ENCODE measurements around the gene TRERF1. TPM values are rescaled to one million over a fixed set of nuclear protein-coding genes. Genes with fewer than 3 reads are reported as not detected.

TRERF1 gene
- polyA plus RNA-seq, 1 donor (not counting 4 experiments of a cell fraction or from before 2014, with no cell fraction given) = 4.8 TPM

DNA sequence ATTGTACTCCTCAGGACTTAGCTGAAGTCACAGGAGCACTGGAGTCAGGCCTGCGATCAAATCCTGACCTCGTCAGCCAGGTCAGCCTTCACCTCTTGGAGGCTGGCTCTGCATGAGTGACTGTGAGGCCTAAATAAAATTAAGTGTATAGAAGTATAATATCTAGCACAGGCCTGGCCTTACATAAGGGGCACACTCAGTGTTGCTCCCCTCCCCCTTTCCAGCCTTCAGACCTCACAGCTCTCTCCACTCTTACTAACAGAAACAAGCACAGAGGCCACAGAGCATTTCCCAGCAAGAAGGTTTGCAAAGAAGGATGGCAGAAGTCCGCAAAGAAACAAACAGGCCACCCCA, 84.8 kb downstream of the TRERF1 start:
- Histone ChIP-seq H4K20me1 (ENCODE audit: control insufficient read depth, extremely low read depth, insufficient read depth, low read length) (no peaks in the 10 kb centered on the region), H3K79me2 (ENCODE audit: control insufficient read depth, insufficient read depth, low read length) (peaks cover 12% of the 10 kb centered on the region), H3K4me1 (ENCODE audit: control insufficient read depth, extremely low read depth, insufficient read depth, low read length) (peaks cover 13% of the 10 kb centered on the region), H3K9me3 (ENCODE audit: control insufficient read depth, low read depth, low read length) (no peaks in the 10 kb centered on the region), H3K27ac (ENCODE audit: control insufficient read depth, insufficient read depth, low read length) (no peak overlapping the region), H3K9me1 (ENCODE audit: control insufficient read depth, extremely low read depth, insufficient read depth, low read length) (no peaks in the 10 kb centered on the region), H3K36me3 (ENCODE audit: control insufficient read depth in 2 of 2, extremely low read depth in 1 of 2, insufficient read depth in 2 of 2, low read length in 2 of 2) (peaks cover 0 to 4% of the 10 kb centered on the region in 2 experiments), H3K4me2 (ENCODE audit: control insufficient read depth, extremely low read depth, insufficient read depth, low read depth, low read length) (no peak overlapping the region), H3K27me3 (ENCODE audit: control insufficient read depth, extremely low read depth, insufficient read depth, low read length) (no peaks in the 10 kb centered on the region), H2AFZ (ENCODE audit: control insufficient read depth, low read length) (no peak overlapping the region), H3K9ac (ENCODE audit: control insufficient read depth, extremely low read depth, insufficient read depth, low read length) (no peak overlapping the region), H3K4me3 (ENCODE audit: control insufficient read depth in 2 of 3, extremely low read depth in 1 of 3, insufficient read depth in 2 of 3, low read depth in 1 of 3, low read length in 3 of 3) (no peak overlapping the region)
- FAIRE-seq (no peak), DNase-seq (ENCODE audit: low read depth, low spot score) (no peak)
- TF ChIP-seq EZH2 (IDR thresholded peaks at IDR 0.05; ENCODE audit: low read length) = no peak
- TF ChIP-seq, protein P1, sequence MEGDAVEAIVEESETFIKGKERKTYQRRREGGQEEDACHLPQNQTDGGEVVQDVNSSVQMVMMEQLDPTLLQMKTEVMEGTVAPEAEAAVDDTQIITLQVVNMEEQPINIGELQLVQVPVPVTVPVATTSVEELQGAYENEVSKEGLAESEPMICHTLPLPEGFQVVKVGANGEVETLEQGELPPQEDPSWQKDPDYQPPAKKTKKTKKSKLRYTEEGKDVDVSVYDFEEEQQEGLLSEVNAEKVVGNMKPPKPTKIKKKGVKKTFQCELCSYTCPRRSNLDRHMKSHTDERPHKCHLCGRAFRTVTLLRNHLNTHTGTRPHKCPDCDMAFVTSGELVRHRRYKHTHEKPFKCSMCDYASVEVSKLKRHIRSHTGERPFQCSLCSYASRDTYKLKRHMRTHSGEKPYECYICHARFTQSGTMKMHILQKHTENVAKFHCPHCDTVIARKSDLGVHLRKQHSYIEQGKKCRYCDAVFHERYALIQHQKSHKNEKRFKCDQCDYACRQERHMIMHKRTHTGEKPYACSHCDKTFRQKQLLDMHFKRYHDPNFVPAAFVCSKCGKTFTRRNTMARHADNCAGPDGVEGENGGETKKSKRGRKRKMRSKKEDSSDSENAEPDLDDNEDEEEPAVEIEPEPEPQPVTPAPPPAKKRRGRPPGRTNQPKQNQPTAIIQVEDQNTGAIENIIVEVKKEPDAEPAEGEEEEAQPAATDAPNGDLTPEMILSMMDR (optimal IDR thresholded peaks at IDR 0.05 in 1 of 3, IDR thresholded peaks at IDR 0.05 in 1 of 3, conservative IDR thresholded peaks at IDR 0.05 in 1 of 3; ENCODE audit: extremely low read depth in 1 of 3, insufficient read depth in 2 of 3, low read length in 3 of 3) = no peak
- dilution Hi-C loops (cut with MboI; ENCODE audit: extremely low pct_ligation_motif_present, low sequenced_read_pairs) = no loop called here

DNA sequence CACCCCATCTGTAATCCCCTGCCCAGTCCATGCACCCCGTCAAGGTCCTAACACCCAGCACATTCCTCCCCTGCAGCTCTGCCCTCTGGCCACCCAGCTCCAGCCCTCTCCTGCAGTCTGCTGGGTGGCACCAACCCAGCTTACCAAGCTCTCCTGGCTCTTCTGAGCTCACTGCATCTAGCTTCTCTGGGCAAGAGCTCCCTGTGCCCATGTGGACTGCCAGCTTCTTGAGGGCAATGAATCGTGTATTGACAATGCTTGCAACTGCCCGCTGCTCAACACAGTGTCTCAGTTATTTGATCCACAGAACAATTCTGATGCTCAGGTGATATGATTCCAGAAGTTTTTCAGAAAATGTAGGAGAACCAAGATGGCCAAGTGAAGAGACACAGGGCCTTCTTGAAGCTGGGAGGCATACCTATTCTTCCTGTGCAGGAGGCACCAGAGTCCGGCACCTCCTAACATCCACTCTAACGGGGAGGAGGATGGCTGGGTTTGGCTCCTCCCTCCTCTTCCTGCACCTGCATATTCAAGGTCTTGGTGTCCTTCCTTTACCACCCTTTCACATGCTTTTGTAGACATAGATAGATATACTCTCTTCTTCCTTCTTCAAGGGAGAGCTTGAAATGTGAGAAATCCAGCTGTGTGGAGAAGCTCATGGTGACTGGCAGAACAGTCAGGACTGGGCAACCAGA, 85.6 kb downstream of the TRERF1 start:
- Histone ChIP-seq H3K27ac (ENCODE audit: control insufficient read depth, insufficient read depth, low read length) (no peak overlapping the region), H3K9me1 (ENCODE audit: control insufficient read depth, extremely low read depth, insufficient read depth, low read length) (no peaks in the 10 kb centered on the region), H3K79me2 (ENCODE audit: control insufficient read depth, insufficient read depth, low read length) (peaks cover 12% of the 10 kb centered on the region), H3K4me3 (ENCODE audit: control insufficient read depth in 2 of 3, extremely low read depth in 1 of 3, insufficient read depth in 2 of 3, low read depth in 1 of 3, low read length in 3 of 3) (no peak overlapping the region), H3K4me1 (ENCODE audit: control insufficient read depth, extremely low read depth, insufficient read depth, low read length) (peaks cover 13% of the 10 kb centered on the region), H3K9ac (ENCODE audit: control insufficient read depth, extremely low read depth, insufficient read depth, low read length) (no peak overlapping the region), H3K36me3 (ENCODE audit: control insufficient read depth in 2 of 2, extremely low read depth in 1 of 2, insufficient read depth in 2 of 2, low read length in 2 of 2) (peaks cover 0 to 4% of the 10 kb centered on the region in 2 experiments), H3K27me3 (ENCODE audit: control insufficient read depth, extremely low read depth, insufficient read depth, low read length) (no peaks in the 10 kb centered on the region), H3K9me3 (ENCODE audit: control insufficient read depth, low read depth, low read length) (no peaks in the 10 kb centered on the region), H3K4me2 (ENCODE audit: control insufficient read depth, extremely low read depth, insufficient read depth, low read depth, low read length) (no peak overlapping the region), H2AFZ (ENCODE audit: control insufficient read depth, low read length) (no peak overlapping the region), H4K20me1 (ENCODE audit: control insufficient read depth, extremely low read depth, insufficient read depth, low read length) (no peaks in the 10 kb centered on the region)
- DNase-seq (ENCODE audit: low read depth, low spot score) (no peak), FAIRE-seq (no peak)
- no peak for TF ChIP-seq EZH2 (IDR thresholded peaks at IDR 0.05; ENCODE audit: low read length)
- TF ChIP-seq, protein P1 (optimal IDR thresholded peaks at IDR 0.05 in 1 of 3, IDR thresholded peaks at IDR 0.05 in 1 of 3, conservative IDR thresholded peaks at IDR 0.05 in 1 of 3; ENCODE audit: extremely low read depth in 1 of 3, insufficient read depth in 2 of 3, low read length in 3 of 3) = no peak
- dilution Hi-C loops (cut with MboI; ENCODE audit: extremely low pct_ligation_motif_present, low sequenced_read_pairs) = no loop called here

Data from keratinocyte (primary cell).